HEK293 (cell line): ENCODE measurements around the gene NXNL2.

Source experiments
- CTCF ChIA-PET: fragments of 350-600 bp; formaldehyde crosslinking; extraction: SDS; loops from one replicate; lab custom pipeline; 2021; ENCODE audit warnings: antibody characterized with exemption; lab: Yijun Ruan, JAX
- POLR2A ChIA-PET: fragments of 300-600 bp; formaldehyde crosslinking; extraction: SDS; loops from one replicate; lab custom pipeline; 2020; ENCODE audit warnings: antibody characterized with exemption, inconsistent platforms; lab: Yijun Ruan, JAX
- H3K27ac ChIP-seq: fragments of 200-500 bp; sonication (Bioruptor generic); 2 replicates; pipeline ENCODE4 v1.5.1; 2014; ENCODE audit warnings: low read depth, low read length, control low read depth, inconsistent platforms; ENCODE audit errors: extremely low read depth
- H3K36me3 ChIP-seq, 2 experiments: fragments of 200-500 bp in 1 of 2; sonication (Bioruptor generic) in 1 of 2; 1 replicate in 1 of 2; 2 replicates in 1 of 2; pipeline ENCODE4 v1.5.1; 2014 to 2017; ENCODE audit warnings: inconsistent platforms in 2 of 2, low read length in 2 of 2; ENCODE audit not compliant: control insufficient read depth in 2 of 2, insufficient read depth in 1 of 2
- H3K4me1 ChIP-seq: fragments of 200-500 bp; sonication (Bioruptor generic); 2 replicates; pipeline ENCODE4 v1.5.1; 2014; ENCODE audit warnings: mild to moderate bottlenecking, low read length, inconsistent platforms; ENCODE audit not compliant: control insufficient read depth, insufficient read depth
- H3K4me3 ChIP-seq: 2 replicates; pipeline ENCODE4 v1.5.1; 2011; ENCODE audit warnings: low read depth, mild to moderate bottlenecking, control low read depth, low read length, moderate library complexity
- H3K9me3 ChIP-seq: fragments of 200-500 bp; sonication (Bioruptor generic); 2 replicates; pipeline ENCODE4 v1.5.1; 2014; ENCODE audit warnings: low read depth, low read length, inconsistent platforms; ENCODE audit not compliant: control insufficient read depth, insufficient read depth
- BCL11A ChIP-seq: fragments of 450-650 bp; formaldehyde crosslinking; IDR thresholded peaks from 2 replicates; pipeline ENCODE4 v1.5.1; 2016; ENCODE audit warnings: low read depth, missing biosample characterization, missing genetic modification characterization
- REPIN1 ChIP-seq: fragments of 450-650 bp; formaldehyde crosslinking; IDR thresholded peaks from 2 replicates; pipeline ENCODE4 v1.5.1; 2017; ENCODE audit warnings: missing biosample characterization, missing genetic modification characterization, low read depth
- ZBTB10 ChIP-seq: fragments of 450-650 bp; formaldehyde crosslinking; IDR thresholded peaks from 2 replicates; pipeline ENCODE4 v1.5.1; 2016; ENCODE audit warnings: missing biosample characterization, missing genetic modification characterization
- ZBTB49 ChIP-seq: fragments of 450-650 bp; formaldehyde crosslinking; IDR thresholded peaks from 2 replicates; pipeline ENCODE4 v1.5.1; 2016; ENCODE audit warnings: missing biosample characterization, missing genetic modification characterization, low read depth
- ZBTB6 ChIP-seq: fragments of 450-650 bp; formaldehyde crosslinking; IDR thresholded peaks from 2 replicates; pipeline ENCODE4 v1.5.1; 2017; ENCODE audit warnings: missing biosample characterization, missing genetic modification characterization
- ZNF114 ChIP-seq: fragments of 450-650 bp; formaldehyde crosslinking; IDR thresholded peaks from 2 replicates; pipeline ENCODE4 v1.5.0; 2017; ENCODE audit warnings: missing biosample characterization, missing genetic modification characterization
- ZNF140 ChIP-seq: fragments of 450-650 bp; formaldehyde crosslinking; IDR thresholded peaks from 2 replicates; pipeline ENCODE4 v1.5.1; 2016; ENCODE audit warnings: missing biosample characterization, missing genetic modification characterization
- ZNF211 ChIP-seq: fragments of 450-650 bp; formaldehyde crosslinking; IDR thresholded peaks from 2 replicates; pipeline ENCODE4 v1.5.1; 2016; ENCODE audit warnings: low read depth, missing biosample characterization, missing genetic modification characterization
- ZNF223 ChIP-seq: fragments of 450-650 bp; formaldehyde crosslinking; IDR thresholded peaks from 2 replicates; pipeline ENCODE4 v1.5.1; 2016; ENCODE audit warnings: missing biosample characterization, missing genetic modification characterization
- ZNF362 ChIP-seq: fragments of 450-650 bp; formaldehyde crosslinking; IDR thresholded peaks from 2 replicates; pipeline ENCODE4 v1.5.1; 2016; ENCODE audit warnings: missing biosample characterization, missing genetic modification characterization
- ZNF433 ChIP-seq: fragments of 450-650 bp; formaldehyde crosslinking; IDR thresholded peaks from 2 replicates; pipeline ENCODE4 v1.5.1; 2016; ENCODE audit warnings: missing biosample characterization, missing genetic modification characterization, low read depth
- ZNF560 ChIP-seq: fragments of 450-650 bp; formaldehyde crosslinking; IDR thresholded peaks from 2 replicates; pipeline ENCODE4 v1.5.1; 2017; ENCODE audit warnings: missing biosample characterization, missing genetic modification characterization, borderline replicate concordance
- ZNF623 ChIP-seq: fragments of 450-650 bp; formaldehyde crosslinking; IDR thresholded peaks from 2 replicates; pipeline ENCODE4 v1.5.1; 2016; ENCODE audit warnings: missing biosample characterization, missing genetic modification characterization
- ZNF624 ChIP-seq: fragments of 450-650 bp; formaldehyde crosslinking; IDR thresholded peaks from 2 replicates; pipeline ENCODE4 v1.5.1; 2017; ENCODE audit warnings: missing biosample characterization, missing genetic modification characterization
- ZNF776 ChIP-seq: fragments of 450-650 bp; formaldehyde crosslinking; IDR thresholded peaks from 2 replicates; pipeline ENCODE4 v1.5.0; 2017; ENCODE audit warnings: missing biosample characterization, missing genetic modification characterization, borderline replicate concordance
- TF ChIP-seq, protein P1 (sequence below): fragments of 450-650 bp; formaldehyde crosslinking; conservative IDR thresholded peaks from 2 replicates; pipeline ENCODE4 v1.5.1; 2016; ENCODE audit warnings: low read depth, missing biosample characterization, missing genetic modification characterization
- TF ChIP-seq, protein P2 (sequence below): fragments of 450-650 bp; formaldehyde crosslinking; IDR thresholded peaks from 2 replicates; pipeline ENCODE4 v1.5.1; 2016; ENCODE audit warnings: missing biosample characterization, missing genetic modification characterization
- TF ChIP-seq, protein P3 (sequence below): fragments of 450-650 bp; formaldehyde crosslinking; IDR thresholded peaks from 2 replicates; pipeline ENCODE4 v1.5.1; 2017; ENCODE audit warnings: missing biosample characterization, missing genetic modification characterization

Gene NXNL2

GRCh38 chr9:88583901-88584596, 49.1 kb downstream of the NXNL2 start:
- Histone ChIP-seq H3K27ac (no peak overlapping the region), H3K9me3 (no peaks in the 10 kb centered on the region), H3K36me3 (no peaks in the 10 kb centered on the region)
- POLR2A ChIA-PET: interaction anchor here (0.8 kb wide), 1 partner anchor 312 kb away, joined by 5 read pairs; no protein-coding TSS in a partner anchor
- TF ChIP-seq ZNF211 (tag by site-specific recombination): no peak
- TF ChIP-seq BCL11A (tag by site-specific recombination): no peak
- TF ChIP-seq, all 188 proteins: peak for 0
- CTCF ChIA-PET: interaction anchor here (0.6 to 0.7 kb wide), 2 partner anchors 477 to 496 kb away, joined by 4 read pairs; no protein-coding TSS in a partner anchor
- Histone ChIP-seq H3K4me1 (no peaks in the 10 kb centered on the region), H3K4me3 (no peak overlapping the region)

- no peak overlapping the region for H3K4me3 ChIP-seq
- H3K4me1 ChIP-seq: no peaks in the 10 kb centered on the region
- CTCF ChIA-PET: no interaction called here
- H3K9me3 ChIP-seq: no peaks in the 10 kb centered on the region
- no peak for TF ChIP-seq ZNF624 (tag by site-specific recombination)
- TF ChIP-seq REPIN1 (tag by site-specific recombination): no peak
- TF ChIP-seq ZNF560 (tag by site-specific recombination): no peak
- TF ChIP-seq ZNF776 (tag by site-specific recombination): no peak
- TF ChIP-seq ZNF114 (tag by site-specific recombination): no peak
- TF ChIP-seq, protein P1, sequence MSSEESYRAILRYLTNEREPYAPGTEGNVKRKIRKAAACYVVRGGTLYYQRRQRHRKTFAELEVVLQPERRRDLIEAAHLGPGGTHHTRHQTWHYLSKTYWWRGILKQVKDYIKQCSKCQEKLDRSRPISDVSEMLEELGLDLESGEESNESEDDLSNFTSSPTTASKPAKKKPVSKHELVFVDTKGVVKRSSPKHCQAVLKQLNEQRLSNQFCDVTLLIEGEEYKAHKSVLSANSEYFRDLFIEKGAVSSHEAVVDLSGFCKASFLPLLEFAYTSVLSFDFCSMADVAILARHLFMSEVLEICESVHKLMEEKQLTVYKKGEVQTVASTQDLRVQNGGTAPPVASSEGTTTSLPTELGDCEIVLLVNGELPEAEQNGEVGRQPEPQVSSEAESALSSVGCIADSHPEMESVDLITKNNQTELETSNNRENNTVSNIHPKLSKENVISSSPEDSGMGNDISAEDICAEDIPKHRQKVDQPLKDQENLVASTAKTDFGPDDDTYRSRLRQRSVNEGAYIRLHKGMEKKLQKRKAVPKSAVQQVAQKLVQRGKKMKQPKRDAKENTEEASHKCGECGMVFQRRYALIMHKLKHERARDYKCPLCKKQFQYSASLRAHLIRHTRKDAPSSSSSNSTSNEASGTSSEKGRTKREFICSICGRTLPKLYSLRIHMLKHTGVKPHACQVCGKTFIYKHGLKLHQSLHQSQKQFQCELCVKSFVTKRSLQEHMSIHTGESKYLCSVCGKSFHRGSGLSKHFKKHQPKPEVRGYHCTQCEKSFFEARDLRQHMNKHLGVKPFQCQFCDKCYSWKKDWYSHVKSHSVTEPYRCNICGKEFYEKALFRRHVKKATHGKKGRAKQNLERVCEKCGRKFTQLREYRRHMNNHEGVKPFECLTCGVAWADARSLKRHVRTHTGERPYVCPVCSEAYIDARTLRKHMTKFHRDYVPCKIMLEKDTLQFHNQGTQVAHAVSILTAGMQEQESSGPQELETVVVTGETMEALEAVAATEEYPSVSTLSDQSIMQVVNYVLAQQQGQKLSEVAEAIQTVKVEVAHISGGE: no peak
- no peak for TF ChIP-seq ZNF623 (tag by site-specific recombination)
- no peak for TF ChIP-seq ZNF140 (tag by site-specific recombination)
- no peak for TF ChIP-seq ZBTB10
- TF ChIP-seq, protein P2, sequence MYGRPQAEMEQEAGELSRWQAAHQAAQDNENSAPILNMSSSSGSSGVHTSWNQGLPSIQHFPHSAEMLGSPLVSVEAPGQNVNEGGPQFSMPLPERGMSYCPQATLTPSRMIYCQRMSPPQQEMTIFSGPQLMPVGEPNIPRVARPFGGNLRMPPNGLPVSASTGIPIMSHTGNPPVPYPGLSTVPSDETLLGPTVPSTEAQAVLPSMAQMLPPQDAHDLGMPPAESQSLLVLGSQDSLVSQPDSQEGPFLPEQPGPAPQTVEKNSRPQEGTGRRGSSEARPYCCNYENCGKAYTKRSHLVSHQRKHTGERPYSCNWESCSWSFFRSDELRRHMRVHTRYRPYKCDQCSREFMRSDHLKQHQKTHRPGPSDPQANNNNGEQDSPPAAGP (tag by site-specific recombination): no peak
- TF ChIP-seq ZNF223 (tag by site-specific recombination): no peak
- TF ChIP-seq ZBTB49 (tag by site-specific recombination): no peak
- TF ChIP-seq ZBTB6 (tag by site-specific recombination): no peak
- TF ChIP-seq ZNF362 (tag by site-specific recombination): no peak
- TF ChIP-seq, protein P3, sequence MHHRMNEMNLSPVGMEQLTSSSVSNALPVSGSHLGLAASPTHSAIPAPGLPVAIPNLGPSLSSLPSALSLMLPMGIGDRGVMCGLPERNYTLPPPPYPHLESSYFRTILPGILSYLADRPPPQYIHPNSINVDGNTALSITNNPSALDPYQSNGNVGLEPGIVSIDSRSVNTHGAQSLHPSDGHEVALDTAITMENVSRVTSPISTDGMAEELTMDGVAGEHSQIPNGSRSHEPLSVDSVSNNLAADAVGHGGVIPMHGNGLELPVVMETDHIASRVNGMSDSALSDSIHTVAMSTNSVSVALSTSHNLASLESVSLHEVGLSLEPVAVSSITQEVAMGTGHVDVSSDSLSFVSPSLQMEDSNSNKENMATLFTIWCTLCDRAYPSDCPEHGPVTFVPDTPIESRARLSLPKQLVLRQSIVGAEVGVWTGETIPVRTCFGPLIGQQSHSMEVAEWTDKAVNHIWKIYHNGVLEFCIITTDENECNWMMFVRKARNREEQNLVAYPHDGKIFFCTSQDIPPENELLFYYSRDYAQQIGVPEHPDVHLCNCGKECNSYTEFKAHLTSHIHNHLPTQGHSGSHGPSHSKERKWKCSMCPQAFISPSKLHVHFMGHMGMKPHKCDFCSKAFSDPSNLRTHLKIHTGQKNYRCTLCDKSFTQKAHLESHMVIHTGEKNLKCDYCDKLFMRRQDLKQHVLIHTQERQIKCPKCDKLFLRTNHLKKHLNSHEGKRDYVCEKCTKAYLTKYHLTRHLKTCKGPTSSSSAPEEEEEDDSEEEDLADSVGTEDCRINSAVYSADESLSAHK (tag by site-specific recombination): no peak
- no peak for TF ChIP-seq ZNF433 (tag by site-specific recombination)
- POLR2A ChIA-PET: no interaction called here
- H3K27ac ChIP-seq: no peak overlapping the region
- no peaks in the 10 kb centered on the region for H3K36me3 ChIP-seq
Measured at GRCh38 chr9:88585426-88585825, 50.4 kb downstream of the NXNL2 start.
